Prostate gland (tissue), 2 donors: ENCODE data around the gene ERP27. TPM values are rescaled to one million over a fixed set of nuclear protein-coding genes. Genes with fewer than 3 reads are reported as not detected.

ENCODE experiments used
- DNase-seq: peaks from one replicate; pipeline ENCODE4 v3.0.0-alpha.2; 2019; ENCODE audit warnings: low spot score
- H3K27ac ChIP-seq, 2 donors: fragments of 200-600 bp; sonication (generic); 2 replicates each; pipeline ENCODE4 v1.5.1; 2017 to 2019
- H3K27me3 ChIP-seq: fragments of 200-600 bp; sonication (generic); replicated peaks from 2 replicates; pipeline ENCODE4 v1.5.1; 2019; ENCODE audit not compliant: insufficient read depth
- H3K36me3 ChIP-seq, 2 donors: fragments of 200-600 bp; sonication (generic); 1 replicate in 1 of 2; 2 replicates in 1 of 2; pipeline versions ENCODE4 v1.5.1 to v1.8.1; 2017 to 2019
- H3K4me1 ChIP-seq: fragments of 200-600 bp; sonication (generic); replicated peaks from 2 replicates; pipeline ENCODE4 v1.5.1; 2019
- H3K4me3 ChIP-seq, 2 donors: fragments of 200-600 bp; sonication (generic); 2 replicates each; pipeline ENCODE4 v1.5.1; 2017 to 2019
- H3K9me3 ChIP-seq: fragments of 200-600 bp; sonication (generic); 2 replicates; pipeline ENCODE4 v1.5.1; 2017
- CTCF ChIP-seq, 4 experiments: fragments of 200-600 bp in 2 of 4; fragments of 450-650 bp in 2 of 4; sonication (generic) in 2 of 4; IDR thresholded peaks; 1 replicate in 3 of 4; 2 replicates in 1 of 4; pipeline ENCODE4 v1.5.1; 2016 to 2019; ENCODE audit warnings: antibody characterized with exemption in 4 of 4, mild to moderate bottlenecking in 2 of 4, moderate library complexity in 2 of 4
- POLR2A ChIP-seq: fragments of 450-650 bp; IDR thresholded peaks from one replicate; pipeline ENCODE4 v1.6.1; 2016; ENCODE audit warnings: antibody characterized with exemption, mild to moderate bottlenecking
- POLR2AphosphoS5 ChIP-seq: sonication (generic); formaldehyde crosslinking; IDR thresholded peaks from one replicate; pipeline ENCODE4 v1.6.1; 2017; ENCODE audit warnings: antibody characterized with exemption
- WGBS: methylation state at CpG from one replicate; pipeline ENCODE4 v1.1.5; 2018; 5-methylcytosine and 5-hydroxymethylcytosine counted together
- intact Hi-C: fragments of 100-400 bp; cut with DNase I; formaldehyde crosslinking; loops from one replicate; pipeline ENCODE4 v1.14.2; 2022
- total RNA-seq, 2 donors: library from RNA; depleted of rRNA; stranded (reverse); fragments of >200 nt; gene quantifications; one replicate each; pipeline ENCODE4 v1.1.0, GENCODE V29; 2016

The ERP27 gene
- total RNA-seq, 2 donors from 2014 or later: 0.57 to 2.3 TPM

- H3K4me1 ChIP-seq: peaks cover 2% of the 10 kb centered on the region
- TF ChIP-seq POLR2AphosphoS5 (peak; percentile 19), CTCF (IDR thresholded peaks at IDR 0.05) (no peak), POLR2A (peak; percentile 5)
- whole genome bisulfite sequencing: 31% methylated on average over 14 of the region's 14 CpGs
- no peaks in the 10 kb centered on the region for H3K9me3 ChIP-seq
- H3K36me3 ChIP-seq: no peaks in the 10 kb centered on the region
- intact Hi-C loops: no loop called here
- peak within 1 kb of the TSS; percentile 13 to 45 for H3K27ac ChIP-seq
- DNase-seq: peak; percentile 22
- no peaks in the 10 kb centered on the region for H3K27me3 ChIP-seq
- peak within 1 kb of the TSS; percentile 17 to 23 for H3K4me3 ChIP-seq
These were observed 23.3 kb upstream of the ERP27 start, which contains the start of gene ARHGDIB for GRCh38 chr12:14961466-14962152. Gene ARHGDIB, minus strand, starts transcription at chr12:14961601. Its CDS starts 10,889 bp downstream, at chr12:14950712.

GRCh38 chr12:14960548-14961465 is 22.5 kb upstream of the ERP27 start:
- H3K36me3 ChIP-seq: no peaks in the 10 kb centered on the region
- peak overlapping the region; percentile 17 to 23 for H3K4me3 ChIP-seq
- H3K27ac ChIP-seq: peak overlapping the region; percentile 13 to 45
- no peaks in the 10 kb centered on the region for H3K9me3 ChIP-seq
- TF ChIP-seq POLR2A (no peak), CTCF (IDR thresholded peaks at IDR 0.05) (no peak), POLR2AphosphoS5 (no peak)
- no peak for DNase-seq
- 49% methylated on average over 13 of the region's 13 CpGs for WGBS
- no peaks in the 10 kb centered on the region for H3K27me3 ChIP-seq
- H3K4me1 ChIP-seq: peaks cover 2% of the 10 kb centered on the region
- intact Hi-C loops: no loop called here

GRCh38 chr12:14959916-14960496 is 21.7 kb upstream of the ERP27 start:
- intact Hi-C loops: no loop called here
- Histone ChIP-seq H3K36me3 (no peaks in the 10 kb centered on the region), H3K4me1 (peaks cover 2% of the 10 kb centered on the region), H3K27me3 (no peaks in the 10 kb centered on the region), H3K27ac (peak overlapping the region; percentile 13 to 17), H3K4me3 (peak overlapping the region; percentile 17 to 23), H3K9me3 (no peaks in the 10 kb centered on the region)
- DNase-seq: no peak
- TF ChIP-seq CTCF (IDR thresholded peaks at IDR 0.05): no peak
- no peak for TF ChIP-seq POLR2AphosphoS5
- no peak for TF ChIP-seq POLR2A
- 85% methylated on average over 4 of the region's 4 CpGs for WGBS

GRCh38 chr12:14959463-14959862 is 21.1 kb upstream of the ERP27 start:
- TF ChIP-seq POLR2AphosphoS5: no peak
- no peak for TF ChIP-seq POLR2A
- TF ChIP-seq CTCF (IDR thresholded peaks at IDR 0.05): no peak
- no peak for DNase-seq
- no peaks in the 10 kb centered on the region for H3K36me3 ChIP-seq
- peaks cover 2% of the 10 kb centered on the region for H3K4me1 ChIP-seq
- peak overlapping the region in 1 of 2 donors; percentile 17 for H3K27ac ChIP-seq
- WGBS: 69% methylated on average over 3 of the region's 3 CpGs
- no peaks in the 10 kb centered on the region for H3K9me3 ChIP-seq
- intact Hi-C loops: no loop called here
- no peak overlapping the region for H3K4me3 ChIP-seq
- H3K27me3 ChIP-seq: no peaks in the 10 kb centered on the region
